ENCODE measurements around the gene BCAS4.
"Not testable (repeated sequence)": the region's sequence is repeated elsewhere in the genome, so short reads cannot be mapped to it uniquely, and the experiment has no call there.

BCAS4 gene

DNA sequence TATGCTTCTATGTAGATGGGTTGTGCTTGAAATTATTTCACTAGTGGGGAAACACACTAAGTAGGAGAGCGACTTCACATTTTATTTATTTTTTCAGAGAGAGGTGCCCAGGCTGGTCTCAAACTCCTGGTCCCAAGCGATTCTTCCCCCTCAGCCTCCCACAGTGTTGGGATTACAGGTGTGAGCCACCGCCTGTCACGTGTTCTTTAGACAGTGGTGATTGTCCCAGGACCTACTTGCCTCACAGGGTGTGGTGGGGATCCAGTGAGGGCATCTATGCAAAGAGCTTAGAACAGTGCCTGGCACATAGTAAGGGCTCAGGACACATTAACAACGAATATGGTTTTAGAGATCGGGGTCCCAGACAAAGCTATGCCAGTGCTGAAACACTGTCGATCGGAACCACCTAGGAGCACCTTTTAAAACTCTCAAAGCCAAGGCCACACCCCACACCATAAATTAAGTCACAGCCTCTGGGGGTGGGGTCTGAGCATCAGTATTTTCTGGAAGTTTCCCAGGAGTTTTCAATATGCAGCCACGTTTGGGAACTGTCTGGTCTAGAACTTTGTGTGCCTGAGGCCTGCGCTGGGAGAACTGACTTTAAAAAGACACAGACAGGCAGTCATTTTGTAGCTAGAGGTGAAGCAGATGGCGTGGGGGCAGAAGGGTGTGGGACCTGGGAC, 4.8 kb upstream of the BCAS4 start:
- CTCF ChIA-PET = interaction anchor here (0.6 to 2.0 kb wide), 12 partner anchors 10 to 202 kb away, joined by 3 to 13 read pairs (median 4); no protein-coding TSS in a partner anchor
- TF ChIP-seq HDGF (IDR thresholded peaks at IDR 0.05; ENCODE audit: borderline replicate concordance) = no peak
- TF ChIP-seq SUZ12 (IDR thresholded peaks at IDR 0.05) = no peak
- TF ChIP-seq, protein P1, sequence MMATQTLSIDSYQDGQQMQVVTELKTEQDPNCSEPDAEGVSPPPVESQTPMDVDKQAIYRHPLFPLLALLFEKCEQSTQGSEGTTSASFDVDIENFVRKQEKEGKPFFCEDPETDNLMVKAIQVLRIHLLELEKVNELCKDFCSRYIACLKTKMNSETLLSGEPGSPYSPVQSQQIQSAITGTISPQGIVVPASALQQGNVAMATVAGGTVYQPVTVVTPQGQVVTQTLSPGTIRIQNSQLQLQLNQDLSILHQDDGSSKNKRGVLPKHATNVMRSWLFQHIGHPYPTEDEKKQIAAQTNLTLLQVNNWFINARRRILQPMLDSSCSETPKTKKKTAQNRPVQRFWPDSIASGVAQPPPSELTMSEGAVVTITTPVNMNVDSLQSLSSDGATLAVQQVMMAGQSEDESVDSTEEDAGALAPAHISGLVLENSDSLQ (IDR thresholded peaks at IDR 0.05) = peak; percentile 48
- TF ChIP-seq NFRKB (IDR thresholded peaks at IDR 0.05) = no peak
- no peak for TF ChIP-seq TARDBP (IDR thresholded peaks at IDR 0.05)
- TF ChIP-seq CTBP1 (IDR thresholded peaks at IDR 0.05; ENCODE audit: borderline replicate concordance) = no peak
- POLR2A ChIA-PET = interaction anchor here (0.9 to 1.6 kb wide), 10 partner anchors 11 to 169 kb away, joined by 3 to 7 read pairs (median 4); partner anchors contain the start of genes ADNP, DPM1 and MOCS3
- DNase-seq (ENCODE audit: extremely low spot score) = no peak

DNA sequence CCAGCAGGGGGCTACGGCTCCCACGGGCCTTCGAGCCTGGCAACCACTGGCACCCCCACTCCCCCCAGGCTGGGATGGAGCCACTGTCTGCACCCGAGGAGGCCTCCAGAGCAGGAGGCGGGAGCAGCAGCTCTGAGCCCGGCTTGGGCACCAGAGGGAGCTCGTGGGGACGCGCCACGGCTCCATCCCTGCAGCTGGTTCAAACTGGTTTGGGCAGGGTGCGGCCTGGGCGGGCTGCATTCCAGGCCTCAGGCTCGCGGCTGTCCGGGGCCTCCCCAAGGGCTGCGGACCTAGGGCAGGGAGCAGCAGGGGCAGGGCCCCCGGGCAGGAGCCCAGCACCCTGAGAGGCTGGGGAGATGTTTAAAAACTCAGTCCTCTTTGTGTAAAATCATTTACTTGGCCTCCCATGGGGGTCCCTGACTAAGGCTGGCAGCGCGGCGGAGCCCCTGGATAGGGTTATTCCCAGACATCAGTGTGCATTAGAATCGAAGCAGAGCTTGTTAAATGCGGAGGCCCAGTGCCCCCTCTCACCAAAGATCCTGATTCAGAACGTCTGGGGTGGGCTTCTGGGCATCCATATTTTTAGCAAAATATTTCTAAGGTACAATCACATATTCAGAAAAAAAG, 4.1 kb upstream of the BCAS4 start:
- TF ChIP-seq FOXK2 (IDR thresholded peaks at IDR 0.05) (no peak), FOXM1 (IDR thresholded peaks at IDR 0.05; ENCODE audit: borderline replicate concordance) (no peak), ELF4 (IDR thresholded peaks at IDR 0.05) (no peak), SUZ12 (IDR thresholded peaks at IDR 0.05) (no peak), ZNF384 (IDR thresholded peaks at IDR 0.05) (no peak), LEF1 (IDR thresholded peaks at IDR 0.05; ENCODE audit: borderline replicate concordance) (peak; percentile 90; the same call in 1 of the 2 replicates), CTBP1 (IDR thresholded peaks at IDR 0.05; ENCODE audit: borderline replicate concordance) (peak; percentile 29; the same call in 1 of the 2 replicates), L3MBTL2 (conservative IDR thresholded peaks at IDR 0.05) (peak; percentile 51), TARDBP (IDR thresholded peaks at IDR 0.05) (no peak), HDGF (IDR thresholded peaks at IDR 0.05; ENCODE audit: borderline replicate concordance) (no peak), SP1 (IDR thresholded peaks at IDR 0.05) (no peak), NFRKB (IDR thresholded peaks at IDR 0.05) (no peak), BHLHE40 (IDR thresholded peaks at IDR 0.05; ENCODE audit: borderline replicate concordance) (no peak), FOXA1 (IDR thresholded peaks at IDR 0.05) (no peak), ARNT (IDR thresholded peaks at IDR 0.05) (no peak)
- TF ChIP-seq, protein P1 (IDR thresholded peaks at IDR 0.05) = no peak
- ChIA-PET CTCF (interaction anchor here (0.6 to 2.0 kb wide), 15 partner anchors 9 to 1130 kb away, joined by 3 to 13 read pairs (median 5); no protein-coding TSS in a partner anchor), POLR2A (interaction anchor here (0.9 to 1.6 kb wide), 10 partner anchors 11 to 168 kb away, joined by 3 to 7 read pairs (median 4); partner anchors contain the start of genes ADNP, DPM1 and MOCS3)
- DNase-seq (ENCODE audit: extremely low spot score) = peak; percentile 83

DNA sequence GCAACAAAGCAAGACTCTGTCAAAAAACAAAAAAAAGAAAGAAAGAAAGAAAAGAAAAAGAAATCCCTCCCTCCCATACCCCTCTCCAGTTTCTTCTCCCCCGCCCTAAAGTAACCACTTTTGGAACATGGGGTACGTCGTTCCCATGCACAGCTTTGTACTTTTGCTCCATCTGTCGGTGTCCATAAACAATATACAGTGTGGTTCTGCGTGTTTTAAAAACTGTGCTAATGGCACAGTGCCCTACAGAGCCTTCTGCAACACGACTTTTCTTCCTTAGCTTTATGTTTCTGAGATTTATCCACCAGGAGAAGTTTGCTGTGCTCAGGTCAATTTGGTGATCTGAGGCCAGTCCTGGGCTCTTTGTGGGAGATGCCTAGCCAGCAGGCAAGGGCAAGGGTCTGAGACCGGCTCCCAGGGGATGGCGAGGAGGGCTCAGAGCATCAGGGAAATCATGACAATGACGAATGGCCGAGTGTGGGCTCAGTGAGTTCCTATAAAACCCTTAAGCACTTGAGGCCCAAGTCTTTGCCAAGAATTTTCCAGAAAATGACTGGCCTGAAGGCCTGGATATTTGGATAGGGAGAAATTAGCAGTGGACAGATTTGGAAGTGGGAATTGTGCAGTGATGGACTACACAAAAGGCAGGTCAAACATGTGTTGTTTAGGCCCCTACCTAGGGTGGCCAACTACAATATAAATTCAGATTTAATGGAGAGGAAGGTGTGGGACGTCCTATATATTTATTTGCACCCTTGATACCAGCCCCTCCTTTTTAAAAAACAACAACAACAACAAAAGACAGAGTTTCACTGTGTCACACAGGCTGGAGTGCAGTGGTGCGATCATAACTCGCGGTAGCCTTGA, 1.9 kb upstream of the BCAS4 start:
- ChIA-PET CTCF (interaction anchor here (0.6 to 1.7 kb wide), 6 partner anchors 44 to 1733 kb away, joined by 3 to 7 read pairs (median 4); no protein-coding TSS in a partner anchor), POLR2A (interaction anchor here (1.4 to 2.4 kb wide), 2 partner anchors 139 to 165 kb away, joined by 4 to 13 read pairs; partner anchors contain the start of genes ADNP, DPM1 and MOCS3)
- no peak for DNase-seq (ENCODE audit: extremely low spot score)
- TF ChIP-seq, protein P1 (IDR thresholded peaks at IDR 0.05) = peak; percentile 25; the same call in 1 of the 2 replicates
- no peak for TF ChIP-seq ELF4 (IDR thresholded peaks at IDR 0.05)

DNA sequence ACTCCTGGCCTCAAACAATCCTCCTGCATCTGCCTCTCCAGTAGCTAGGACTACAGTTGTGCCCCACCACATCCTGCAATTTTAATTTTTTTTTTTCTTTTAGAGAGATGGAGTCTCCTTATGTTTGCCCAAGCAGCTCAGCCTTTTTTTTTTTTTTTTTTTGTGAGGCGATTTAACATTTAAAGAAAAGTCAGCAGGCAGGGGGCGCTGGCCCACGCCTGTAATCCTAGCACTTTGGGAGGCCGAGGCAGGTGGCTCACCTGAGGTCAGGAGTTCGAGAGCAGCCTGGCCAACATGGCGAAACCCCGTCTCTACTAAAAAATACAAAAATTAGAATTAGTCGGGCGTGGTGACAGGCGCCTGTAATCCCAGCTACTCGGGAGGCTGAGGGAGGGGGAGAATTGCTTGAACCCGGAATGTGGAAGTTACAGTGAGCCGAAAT, 1.3 kb upstream of the BCAS4 start:
- POLR2A ChIA-PET = interaction anchor here (2.4 kb wide), 1 partner anchor 165 kb away, joined by 13 read pairs; the partner anchor contains the start of genes DPM1 and MOCS3
- peak; percentile 96 for TF ChIP-seq ZNF384 (IDR thresholded peaks at IDR 0.05)
- DNase-seq (ENCODE audit: extremely low spot score) = not testable (repeated sequence)
- CTCF ChIA-PET = interaction anchor here (0.6 to 1.5 kb wide), 9 partner anchors 75 to 1733 kb away, joined by 3 to 8 read pairs (median 4); no protein-coding TSS in a partner anchor

DNA sequence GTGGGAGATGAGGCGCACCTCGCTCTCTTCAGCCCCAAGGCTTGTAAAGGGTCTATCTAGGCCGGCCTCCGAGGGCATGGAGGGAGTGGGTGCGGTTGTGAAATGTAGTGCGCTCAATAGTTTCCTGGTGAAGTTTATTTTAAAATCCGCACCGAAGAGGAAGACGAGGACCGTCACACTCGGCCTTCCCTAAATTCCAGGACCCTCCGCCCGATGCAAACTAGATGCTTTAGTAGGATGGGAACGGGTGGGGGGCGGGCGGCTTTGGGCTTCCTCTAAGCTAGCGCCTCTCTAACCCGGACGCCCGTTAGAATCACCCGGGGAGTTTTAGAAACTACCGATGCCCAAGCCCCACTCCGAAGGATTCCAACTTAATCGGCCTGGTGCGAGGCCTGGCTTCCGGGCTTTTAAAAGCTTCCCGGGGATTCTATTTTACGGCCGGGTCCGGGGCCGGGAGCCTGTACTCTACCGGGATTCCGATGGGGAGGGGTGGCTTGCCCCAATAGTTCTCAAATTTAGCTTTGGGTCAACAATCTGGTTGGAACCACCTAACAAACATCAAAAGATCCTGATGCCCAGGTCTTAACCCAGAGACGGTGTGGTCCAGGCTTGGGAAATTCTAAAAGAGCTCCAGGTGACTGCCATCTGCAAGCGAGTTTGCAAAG, 548 bp upstream of the BCAS4 start:
- no peak for TF ChIP-seq CTBP1 (IDR thresholded peaks at IDR 0.05; ENCODE audit: borderline replicate concordance)
- TF ChIP-seq, protein P1 (IDR thresholded peaks at IDR 0.05) = no peak
- TF ChIP-seq L3MBTL2 (conservative IDR thresholded peaks at IDR 0.05) = no peak
- TF ChIP-seq FOXM1 (IDR thresholded peaks at IDR 0.05; ENCODE audit: borderline replicate concordance) = no peak
- no peak for TF ChIP-seq TARDBP (IDR thresholded peaks at IDR 0.05)
- CTCF ChIA-PET = interaction anchor here (0.6 to 1.5 kb wide), 22 partner anchors 8 to 307 kb away, joined by 3 to 11 read pairs (median 4); no protein-coding TSS in a partner anchor
- POLR2A ChIA-PET = interaction anchor here (0.5 to 2.4 kb wide), 6 partner anchors 24 to 187 kb away, joined by 3 to 13 read pairs (median 4); partner anchors contain the start of genes ADNP, DPM1 and MOCS3
- no peak for DNase-seq (ENCODE audit: extremely low spot score)
